Umbilical cord (tissue), 2 donors: ENCODE measurements around the gene PHLDA1. TPM values are rescaled to one million over a fixed set of nuclear protein-coding genes. Genes with fewer than 3 reads are reported as not detected.
A peak's percentile ranks its signal among the peaks of the same experiment; 100 is the strongest.
"Not testable (repeated sequence)": the region's sequence is repeated elsewhere in the genome, so short reads cannot be mapped to it uniquely, and the experiment has no call there.

ENCODE experiments used
- DNase-seq: peaks from one replicate; pipeline ENCODE4 v3.0.0-alpha.2; 2015; ENCODE audit warnings: low spot score
- total RNA-seq: library from RNA; depleted of rRNA; stranded (reverse); fragments of >200 nt; gene quantifications from one replicate; pipeline ENCODE4 v1.2.3, GENCODE V29; 2014; ENCODE audit warnings: low replicate concordance; ENCODE audit not compliant: insufficient read depth

PHLDA1 gene
- total RNA-seq, 1 donor from 2014 or later: 7.5 TPM

- DNase-seq: no peak
Measured at GRCh38 chr12:75986001-75986746, 45.4 kb downstream of the PHLDA1 start.

GRCh38 chr12:75985566-75985965, 46.0 kb downstream of the PHLDA1 start:
- no peak for DNase-seq

DNA sequence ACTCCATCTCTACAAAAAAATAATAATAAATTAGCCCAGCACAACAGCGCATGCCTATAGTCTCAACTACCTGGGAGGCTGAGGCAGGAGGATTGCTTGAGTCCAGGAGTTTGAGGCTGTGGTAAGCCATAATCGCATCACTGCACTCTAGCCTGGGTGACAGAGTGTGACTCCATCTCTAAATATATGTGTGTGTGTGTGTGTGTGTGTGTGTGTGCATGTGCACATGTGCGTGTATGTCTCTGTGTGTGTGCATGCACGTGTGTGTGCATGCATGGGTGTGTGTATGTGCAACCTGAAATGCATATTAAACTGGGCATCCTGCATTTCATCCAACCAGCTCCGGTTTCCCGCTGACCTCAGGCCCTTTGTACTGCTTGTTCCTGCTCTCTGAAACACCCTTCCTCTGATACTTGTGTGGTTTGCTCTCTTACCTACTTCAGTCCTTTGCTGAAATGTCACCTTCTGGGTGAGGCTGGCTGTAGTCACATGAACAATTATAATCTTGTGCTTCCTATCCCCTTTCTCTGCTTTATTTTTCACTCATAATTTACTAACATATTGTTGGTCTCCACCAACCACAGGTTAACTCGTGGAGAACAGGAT, 46.9 kb downstream of the PHLDA1 start:
- DNase-seq: no peak

DNA sequence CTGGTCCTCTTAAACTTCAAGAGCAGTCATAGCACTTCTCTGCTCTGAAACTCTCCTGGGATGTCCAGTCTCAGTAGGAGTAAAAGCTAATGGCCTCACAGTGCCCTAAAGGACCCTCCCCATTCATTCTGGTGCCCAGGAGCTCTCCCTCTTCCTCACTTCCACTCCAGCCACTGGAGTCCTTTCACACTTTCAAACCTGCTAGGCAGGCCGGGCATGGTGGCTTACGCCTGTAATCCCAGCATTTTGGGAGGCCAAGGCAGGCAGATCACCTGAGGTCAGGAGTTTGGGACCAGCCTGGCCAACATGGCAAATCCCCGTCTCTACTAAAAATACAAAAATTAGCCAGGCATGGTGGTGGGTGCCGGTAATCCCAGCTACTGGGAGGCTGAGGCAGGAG, 47.7 kb downstream of the PHLDA1 start:
- DNase-seq: not testable (repeated sequence)

GRCh38 chr12:75982979-75983660, 48.5 kb downstream of the PHLDA1 start:
- DNase-seq: no peak

GRCh38 chr12:75982169-75982564, 49.4 kb downstream of the PHLDA1 start:
- DNase-seq: peak; percentile 39

DNA sequence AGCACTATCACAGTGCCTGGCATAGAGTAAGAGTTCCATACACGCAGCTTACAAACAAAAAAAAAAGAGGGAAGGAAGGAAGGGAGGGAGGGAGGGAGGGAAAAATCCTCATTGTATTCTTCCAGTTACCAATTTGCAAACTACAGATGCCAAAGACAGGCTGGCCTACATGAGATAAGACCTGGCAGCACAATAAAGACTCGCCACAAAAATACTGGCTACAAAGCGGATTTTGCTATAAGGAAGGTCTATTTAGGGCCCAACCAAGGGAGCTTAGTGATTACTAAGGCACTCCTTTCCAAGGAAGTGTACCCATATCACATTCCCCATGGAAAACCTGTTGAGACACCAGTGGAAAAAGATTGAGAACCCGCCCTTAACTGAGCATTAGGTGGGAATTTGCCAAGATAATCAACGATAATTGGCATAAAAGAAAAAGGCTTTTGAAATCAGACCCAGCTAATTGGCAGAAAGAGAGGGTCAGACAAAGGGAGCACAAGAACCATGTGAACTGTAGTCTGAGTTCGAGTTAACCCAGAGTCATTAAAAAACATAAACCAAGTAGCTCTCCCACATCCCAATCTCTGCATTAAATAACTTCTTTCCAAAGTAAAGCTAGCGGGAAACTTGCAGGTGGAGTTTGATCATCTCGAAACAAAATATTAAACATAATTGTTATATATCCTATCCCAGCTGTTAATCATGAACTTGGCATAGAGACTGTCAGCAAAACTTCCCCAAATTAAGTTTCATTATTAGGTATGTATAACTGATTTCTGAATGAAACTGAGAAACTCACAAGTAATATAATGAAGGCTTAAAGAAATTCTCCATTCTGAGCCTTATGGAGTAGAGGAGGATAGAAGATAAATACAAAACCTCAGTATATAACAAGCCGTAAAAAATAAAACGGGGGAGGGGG, 50.1 kb downstream of the PHLDA1 start:
- no peak for DNase-seq

GRCh38 chr12:75979181-75979580, 52.4 kb downstream of the PHLDA1 start:
- DNase-seq: no peak

GRCh38 chr12:75978677-75979076, 52.9 kb downstream of the PHLDA1 start:
- no peak for DNase-seq

DNA sequence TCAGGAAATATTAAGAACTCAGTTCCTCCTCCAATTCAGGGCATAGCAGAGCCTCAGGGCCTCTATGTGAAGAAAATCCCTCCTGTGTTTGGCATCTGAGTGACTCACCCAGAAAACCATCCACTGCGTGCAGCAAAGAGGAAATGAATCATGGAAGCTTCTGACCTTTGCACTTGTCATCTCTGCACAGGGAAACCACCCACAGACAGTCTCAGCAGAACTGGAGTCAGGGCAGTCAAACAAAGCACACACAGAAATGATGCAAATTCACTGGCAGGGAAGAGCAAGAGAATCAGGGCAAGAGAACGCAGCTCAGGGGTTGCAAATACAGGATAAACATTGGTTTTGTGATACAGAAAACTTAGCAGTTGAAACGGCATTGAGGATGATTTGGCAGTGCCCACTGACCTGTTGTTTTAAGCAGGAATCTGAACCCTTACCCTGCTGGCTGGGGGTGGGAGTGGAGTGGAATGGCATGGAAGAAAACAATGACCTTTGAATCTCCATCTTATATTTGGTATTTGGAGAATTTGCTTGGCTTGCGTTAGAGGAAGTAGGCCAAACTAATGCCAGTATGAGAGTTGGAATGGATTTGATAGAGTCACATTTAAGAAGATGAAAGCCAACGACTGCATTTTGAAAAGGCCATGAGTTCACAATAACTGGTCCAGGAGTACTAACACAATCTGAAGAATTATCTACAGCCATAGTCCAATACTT, 53.5 kb downstream of the PHLDA1 start:
- DNase-seq: peak; percentile 97

DNA sequence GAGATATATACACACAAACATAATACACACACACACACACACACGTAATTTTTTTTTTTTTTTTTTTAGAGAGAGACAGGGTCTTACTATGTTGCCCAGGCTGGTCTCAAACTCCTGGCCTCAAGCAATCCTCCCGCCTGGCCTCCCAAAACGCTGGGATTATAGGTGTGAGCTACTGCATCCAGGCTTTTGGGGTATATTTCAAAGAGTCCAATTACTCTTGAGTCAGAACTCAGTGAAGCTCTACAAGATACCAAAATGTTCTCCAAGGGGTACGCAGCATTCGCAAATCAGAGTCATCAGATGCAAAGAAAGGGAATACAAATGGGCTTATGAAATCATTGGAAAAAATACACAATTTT, 54.0 kb downstream of the PHLDA1 start:
- DNase-seq: no peak

DNA sequence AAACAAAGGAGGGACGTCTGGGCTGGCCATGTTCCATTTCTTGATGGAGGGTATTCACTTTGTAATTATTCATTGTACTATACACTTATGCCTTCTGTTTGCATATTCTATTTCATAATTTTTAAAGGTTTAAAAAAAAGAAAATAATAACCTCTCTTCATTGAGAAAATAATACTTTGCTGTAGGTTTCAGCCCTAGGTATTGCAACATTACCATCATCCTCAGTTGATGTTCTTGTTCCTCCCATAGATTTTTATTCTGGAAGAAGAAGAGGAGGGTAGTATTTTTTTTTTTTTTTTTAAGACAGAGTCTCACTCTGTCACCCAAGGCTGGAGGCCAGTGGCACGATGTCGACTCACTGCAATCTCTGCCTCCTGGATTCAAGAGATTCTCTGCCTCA, 54.7 kb downstream of the PHLDA1 start:
- DNase-seq: no peak

DNA sequence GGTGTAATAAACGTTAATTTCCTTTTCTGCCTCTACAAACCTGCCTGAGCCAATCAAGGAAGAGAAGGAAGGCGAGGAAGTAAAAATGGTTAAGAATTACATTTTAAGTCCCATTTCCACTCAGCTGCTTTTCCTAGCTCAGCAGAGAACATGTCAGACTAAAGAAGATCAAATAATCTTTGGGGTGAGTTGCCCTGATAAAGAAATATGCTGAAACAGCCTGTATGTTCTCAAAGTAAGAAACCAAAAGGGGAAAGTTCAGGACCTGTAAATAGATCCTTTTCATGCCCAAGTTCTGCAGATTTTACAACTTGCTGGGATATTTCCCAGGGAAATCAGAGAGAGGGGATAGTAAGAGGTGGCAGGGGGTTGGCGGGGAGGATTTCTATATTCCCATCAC, 55.5 kb downstream of the PHLDA1 start:
- DNase-seq: no peak

DNA sequence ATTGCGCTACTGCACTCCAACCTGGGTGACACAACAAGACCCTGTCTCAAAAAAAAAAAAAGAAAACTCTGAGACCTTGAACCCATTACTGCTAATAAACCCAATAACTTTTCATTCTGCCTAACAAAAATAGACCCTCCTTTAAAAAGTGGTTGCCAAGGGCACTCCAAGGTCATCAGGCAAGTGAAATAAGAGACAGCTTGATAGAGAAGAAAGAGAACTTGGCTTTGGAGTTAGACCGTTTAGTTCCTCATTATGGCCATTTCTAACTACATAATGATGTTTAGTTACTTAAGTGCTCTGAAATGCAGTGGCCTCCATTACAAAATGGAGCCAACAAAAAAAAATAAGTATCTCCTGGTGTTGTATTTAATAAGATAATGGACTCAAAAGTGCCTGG, 55.9 kb downstream of the PHLDA1 start:
- no peak for DNase-seq

Other genes with a start within 250 kb of the PHLDA1 start
- gene NAP1L1, start 52.9 kb upstream of the PHLDA1 start, total RNA-seq: 195 TPM